Coronary artery (tissue), 2 donors: ENCODE measurements around the gene WDR72.

Experiments
- DNase-seq: peaks from one replicate; pipeline ENCODE4 v3.0.0-alpha.2; 2017; ENCODE audit warnings: low spot score
- H3K27ac ChIP-seq, 2 donors: fragments of 200-600 bp; sonication (generic); one replicate each; pipeline ENCODE4 v1.5.1; 2016 to 2019
- H3K4me3 ChIP-seq: fragments of 200-600 bp; sonication (generic); 2 replicates; pipeline ENCODE4 v1.5.1; 2016; ENCODE audit warnings: mild to moderate bottlenecking, moderate library complexity
- TF ChIP-seq, protein P1 (sequence below): fragments of 200-600 bp; sonication (generic); IDR thresholded peaks from one replicate; pipeline ENCODE4 v1.5.1; 2019; ENCODE audit warnings: antibody characterized with exemption

Gene WDR72

DNA sequence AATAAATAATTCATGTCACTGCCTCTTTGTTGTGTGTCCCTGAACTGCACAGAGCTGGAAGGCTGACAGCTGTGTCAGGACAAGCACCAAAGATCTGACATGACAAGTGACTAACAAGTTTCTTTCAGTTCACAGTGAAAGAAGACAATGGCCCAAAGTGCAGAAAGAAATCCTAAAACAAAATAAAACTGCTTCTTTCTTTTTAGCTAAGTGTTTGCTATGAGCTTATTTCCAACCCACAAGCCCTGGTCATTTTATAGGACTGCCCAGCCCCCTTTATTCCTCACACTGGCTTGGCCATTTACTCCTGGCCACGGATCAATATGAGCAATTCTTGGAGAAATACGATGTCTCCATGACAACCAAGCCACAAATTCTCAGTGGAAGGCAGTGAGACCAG lies 238.5 kb downstream of the WDR72 start:
- Histone ChIP-seq H3K4me3 (no peak overlapping the region), H3K27ac (no peak overlapping the region)
- TF ChIP-seq, protein P1, sequence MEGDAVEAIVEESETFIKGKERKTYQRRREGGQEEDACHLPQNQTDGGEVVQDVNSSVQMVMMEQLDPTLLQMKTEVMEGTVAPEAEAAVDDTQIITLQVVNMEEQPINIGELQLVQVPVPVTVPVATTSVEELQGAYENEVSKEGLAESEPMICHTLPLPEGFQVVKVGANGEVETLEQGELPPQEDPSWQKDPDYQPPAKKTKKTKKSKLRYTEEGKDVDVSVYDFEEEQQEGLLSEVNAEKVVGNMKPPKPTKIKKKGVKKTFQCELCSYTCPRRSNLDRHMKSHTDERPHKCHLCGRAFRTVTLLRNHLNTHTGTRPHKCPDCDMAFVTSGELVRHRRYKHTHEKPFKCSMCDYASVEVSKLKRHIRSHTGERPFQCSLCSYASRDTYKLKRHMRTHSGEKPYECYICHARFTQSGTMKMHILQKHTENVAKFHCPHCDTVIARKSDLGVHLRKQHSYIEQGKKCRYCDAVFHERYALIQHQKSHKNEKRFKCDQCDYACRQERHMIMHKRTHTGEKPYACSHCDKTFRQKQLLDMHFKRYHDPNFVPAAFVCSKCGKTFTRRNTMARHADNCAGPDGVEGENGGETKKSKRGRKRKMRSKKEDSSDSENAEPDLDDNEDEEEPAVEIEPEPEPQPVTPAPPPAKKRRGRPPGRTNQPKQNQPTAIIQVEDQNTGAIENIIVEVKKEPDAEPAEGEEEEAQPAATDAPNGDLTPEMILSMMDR: no peak
- DNase-seq: no peak

DNA sequence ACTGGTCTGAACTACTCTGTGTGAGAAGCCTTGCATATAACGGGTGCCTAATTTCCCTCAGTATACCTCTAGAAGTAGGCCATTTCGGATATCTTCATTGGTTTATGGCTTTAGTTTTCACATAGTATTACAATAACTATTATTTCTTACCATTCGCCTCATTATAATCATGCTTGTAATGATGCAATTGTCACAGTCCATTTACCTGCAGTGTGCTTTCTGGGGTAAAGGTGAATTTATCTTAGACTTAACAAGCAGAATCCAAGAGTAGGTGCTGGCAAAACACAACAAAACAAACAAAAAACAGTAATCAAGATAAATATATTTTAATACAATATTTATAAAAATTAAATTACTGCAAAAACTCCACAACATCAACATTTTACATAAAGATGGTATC lies 246.0 kb downstream of the WDR72 start:
- TF ChIP-seq, protein P1: no peak

DNA sequence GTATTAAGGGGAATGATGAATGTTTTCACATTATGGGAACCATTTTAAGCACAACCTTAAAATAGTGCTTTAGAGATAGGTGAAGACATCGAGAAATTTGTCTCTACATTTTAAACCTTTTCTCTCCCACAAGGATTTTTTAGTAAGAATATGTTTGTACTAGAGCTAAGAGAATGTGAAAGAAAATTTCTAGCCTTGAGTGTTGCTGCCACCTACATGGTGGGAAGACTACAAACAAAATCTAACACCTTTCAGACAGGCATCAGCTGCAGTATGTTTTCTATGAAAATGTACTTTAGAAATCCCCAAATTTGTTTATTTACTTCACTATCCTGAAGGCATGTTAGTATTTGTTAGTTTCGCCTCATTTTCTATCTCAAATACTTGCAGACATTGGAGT lies 247.4 kb downstream of the WDR72 start:
- TF ChIP-seq, protein P1: no peak
- no peak overlapping the region for H3K27ac ChIP-seq

More for the DNA sequence above, 246.0 kb downstream of the WDR72 start:
- no peak for DNase-seq
- Histone ChIP-seq H3K27ac (no peak overlapping the region), H3K4me3 (no peak overlapping the region)

DNA sequence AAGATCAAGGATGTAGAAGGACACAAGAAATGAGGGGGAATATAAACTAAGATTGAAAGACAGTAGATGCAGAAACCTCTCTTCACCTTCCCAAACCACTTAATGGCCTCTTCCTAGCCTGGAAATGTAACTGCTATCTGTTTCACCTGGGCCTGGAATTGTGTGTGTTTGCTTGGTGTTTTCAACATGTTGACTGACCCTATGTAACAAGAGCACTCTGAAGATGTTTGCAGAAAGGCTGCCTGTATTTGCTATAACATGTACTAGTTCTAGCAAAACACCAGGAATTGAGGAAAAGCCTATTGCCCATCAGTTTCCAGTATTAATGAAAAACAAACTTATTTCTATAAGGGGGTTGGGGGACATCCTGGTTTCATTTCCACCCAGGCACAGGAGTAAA lies 248.3 kb downstream of the WDR72 start:
- Histone ChIP-seq H3K27ac (no peak overlapping the region), H3K4me3 (no peak overlapping the region)
- DNase-seq: no peak
- TF ChIP-seq, protein P1: no peak

More for the DNA sequence above, 247.4 kb downstream of the WDR72 start:
- H3K4me3 ChIP-seq: no peak overlapping the region
- DNase-seq: no peak

DNA sequence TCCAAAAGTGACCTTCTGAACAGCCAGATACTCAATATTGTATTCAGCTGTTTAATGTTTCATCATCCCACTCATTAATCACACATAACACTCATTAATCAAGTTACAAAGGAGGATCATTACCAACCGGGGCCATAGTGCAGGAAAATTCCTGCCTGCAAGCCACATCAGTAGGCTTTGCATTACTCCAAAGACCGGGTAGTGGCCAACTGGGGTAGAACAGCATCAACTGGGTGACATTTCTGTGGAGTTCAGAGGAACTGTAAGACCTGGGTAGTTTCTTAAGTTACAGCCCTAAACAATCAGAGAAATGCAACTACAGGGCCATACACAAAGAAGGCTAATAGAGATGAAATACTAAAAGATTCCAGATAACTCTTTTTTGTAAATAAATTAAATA lies 253.1 kb downstream of the WDR72 start:
- no peak overlapping the region for H3K27ac ChIP-seq
- TF ChIP-seq, protein P1: no peak
- no peak overlapping the region for H3K4me3 ChIP-seq
- no peak for DNase-seq

DNA sequence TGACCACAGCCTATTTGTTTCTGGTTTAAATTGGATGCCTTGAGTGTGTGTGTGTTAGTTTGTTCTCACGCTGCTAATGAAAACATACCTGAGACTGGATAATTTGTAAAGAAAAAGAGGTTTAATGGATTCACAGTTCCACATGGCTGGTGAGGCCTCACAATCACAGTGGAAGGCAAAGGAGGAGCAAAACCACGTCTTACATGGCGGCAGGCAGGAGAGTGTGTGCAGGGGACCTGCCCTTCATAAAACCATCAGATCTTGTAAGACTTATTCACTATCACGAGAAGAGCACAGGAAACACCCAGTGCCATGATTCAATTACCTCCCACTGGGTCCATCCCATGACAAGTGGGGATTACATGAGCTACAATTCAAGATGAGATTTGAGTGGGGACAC lies 260.5 kb downstream of the WDR72 start:
- H3K27ac ChIP-seq: no peak overlapping the region
- no peak overlapping the region for H3K4me3 ChIP-seq
- TF ChIP-seq, protein P1: no peak
- DNase-seq: no peak

DNA sequence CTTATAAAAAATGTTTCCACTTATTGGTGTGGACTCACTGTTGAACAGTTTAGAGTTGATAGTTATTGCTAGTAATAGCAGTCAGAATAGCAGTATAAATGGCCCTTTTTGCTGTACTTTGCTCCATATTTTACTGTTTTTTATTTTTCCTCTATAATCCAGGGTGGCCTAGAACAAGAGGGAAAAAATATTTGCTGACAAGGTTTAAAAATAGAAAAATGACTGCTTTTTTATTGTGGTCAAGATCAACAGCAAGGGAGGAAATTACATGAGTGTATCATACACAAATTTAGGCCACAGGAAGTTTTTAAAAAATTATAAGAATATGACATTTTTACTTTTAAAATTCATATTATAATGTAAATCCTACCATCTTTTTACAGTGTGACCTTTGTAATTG lies 269.1 kb downstream of the WDR72 start:
- Histone ChIP-seq H3K4me3 (no peak overlapping the region), H3K27ac (no peak overlapping the region)
- TF ChIP-seq, protein P1: no peak
- no peak for DNase-seq
